ENCODE results near the gene RAPGEF3. TPM values are rescaled to one million over a fixed set of nuclear protein-coding genes. Genes with fewer than 3 reads are reported as not detected.

The RAPGEF3 gene
- total and polyA plus RNA-seq, 2 of the 8 experiments (the other 6 are each of a cell fraction or from before 2014, with no cell fraction given) = 5.0 to 9.4 TPM

DNA sequence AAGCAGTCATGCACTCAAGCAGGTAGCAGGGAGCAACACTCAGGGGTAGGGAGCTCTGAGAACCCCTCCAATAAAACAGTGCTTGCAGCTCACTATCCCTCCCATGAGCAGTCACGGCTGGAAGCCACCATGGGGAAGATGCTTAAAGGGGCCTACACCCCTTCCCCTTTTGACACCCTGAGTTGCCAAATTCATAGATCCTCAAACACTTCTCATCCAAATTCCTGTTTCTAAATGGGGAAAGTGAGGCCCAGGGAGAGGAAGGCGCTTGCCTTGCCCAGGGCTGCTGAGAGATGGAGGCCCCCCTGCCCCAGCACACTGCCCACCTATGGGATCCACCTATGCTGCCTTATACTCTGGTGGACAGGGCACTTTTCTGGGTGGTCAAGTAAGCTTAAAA is 26.2 kb downstream of the RAPGEF3 start (continued):
- TF ChIP-seq, protein P1, sequence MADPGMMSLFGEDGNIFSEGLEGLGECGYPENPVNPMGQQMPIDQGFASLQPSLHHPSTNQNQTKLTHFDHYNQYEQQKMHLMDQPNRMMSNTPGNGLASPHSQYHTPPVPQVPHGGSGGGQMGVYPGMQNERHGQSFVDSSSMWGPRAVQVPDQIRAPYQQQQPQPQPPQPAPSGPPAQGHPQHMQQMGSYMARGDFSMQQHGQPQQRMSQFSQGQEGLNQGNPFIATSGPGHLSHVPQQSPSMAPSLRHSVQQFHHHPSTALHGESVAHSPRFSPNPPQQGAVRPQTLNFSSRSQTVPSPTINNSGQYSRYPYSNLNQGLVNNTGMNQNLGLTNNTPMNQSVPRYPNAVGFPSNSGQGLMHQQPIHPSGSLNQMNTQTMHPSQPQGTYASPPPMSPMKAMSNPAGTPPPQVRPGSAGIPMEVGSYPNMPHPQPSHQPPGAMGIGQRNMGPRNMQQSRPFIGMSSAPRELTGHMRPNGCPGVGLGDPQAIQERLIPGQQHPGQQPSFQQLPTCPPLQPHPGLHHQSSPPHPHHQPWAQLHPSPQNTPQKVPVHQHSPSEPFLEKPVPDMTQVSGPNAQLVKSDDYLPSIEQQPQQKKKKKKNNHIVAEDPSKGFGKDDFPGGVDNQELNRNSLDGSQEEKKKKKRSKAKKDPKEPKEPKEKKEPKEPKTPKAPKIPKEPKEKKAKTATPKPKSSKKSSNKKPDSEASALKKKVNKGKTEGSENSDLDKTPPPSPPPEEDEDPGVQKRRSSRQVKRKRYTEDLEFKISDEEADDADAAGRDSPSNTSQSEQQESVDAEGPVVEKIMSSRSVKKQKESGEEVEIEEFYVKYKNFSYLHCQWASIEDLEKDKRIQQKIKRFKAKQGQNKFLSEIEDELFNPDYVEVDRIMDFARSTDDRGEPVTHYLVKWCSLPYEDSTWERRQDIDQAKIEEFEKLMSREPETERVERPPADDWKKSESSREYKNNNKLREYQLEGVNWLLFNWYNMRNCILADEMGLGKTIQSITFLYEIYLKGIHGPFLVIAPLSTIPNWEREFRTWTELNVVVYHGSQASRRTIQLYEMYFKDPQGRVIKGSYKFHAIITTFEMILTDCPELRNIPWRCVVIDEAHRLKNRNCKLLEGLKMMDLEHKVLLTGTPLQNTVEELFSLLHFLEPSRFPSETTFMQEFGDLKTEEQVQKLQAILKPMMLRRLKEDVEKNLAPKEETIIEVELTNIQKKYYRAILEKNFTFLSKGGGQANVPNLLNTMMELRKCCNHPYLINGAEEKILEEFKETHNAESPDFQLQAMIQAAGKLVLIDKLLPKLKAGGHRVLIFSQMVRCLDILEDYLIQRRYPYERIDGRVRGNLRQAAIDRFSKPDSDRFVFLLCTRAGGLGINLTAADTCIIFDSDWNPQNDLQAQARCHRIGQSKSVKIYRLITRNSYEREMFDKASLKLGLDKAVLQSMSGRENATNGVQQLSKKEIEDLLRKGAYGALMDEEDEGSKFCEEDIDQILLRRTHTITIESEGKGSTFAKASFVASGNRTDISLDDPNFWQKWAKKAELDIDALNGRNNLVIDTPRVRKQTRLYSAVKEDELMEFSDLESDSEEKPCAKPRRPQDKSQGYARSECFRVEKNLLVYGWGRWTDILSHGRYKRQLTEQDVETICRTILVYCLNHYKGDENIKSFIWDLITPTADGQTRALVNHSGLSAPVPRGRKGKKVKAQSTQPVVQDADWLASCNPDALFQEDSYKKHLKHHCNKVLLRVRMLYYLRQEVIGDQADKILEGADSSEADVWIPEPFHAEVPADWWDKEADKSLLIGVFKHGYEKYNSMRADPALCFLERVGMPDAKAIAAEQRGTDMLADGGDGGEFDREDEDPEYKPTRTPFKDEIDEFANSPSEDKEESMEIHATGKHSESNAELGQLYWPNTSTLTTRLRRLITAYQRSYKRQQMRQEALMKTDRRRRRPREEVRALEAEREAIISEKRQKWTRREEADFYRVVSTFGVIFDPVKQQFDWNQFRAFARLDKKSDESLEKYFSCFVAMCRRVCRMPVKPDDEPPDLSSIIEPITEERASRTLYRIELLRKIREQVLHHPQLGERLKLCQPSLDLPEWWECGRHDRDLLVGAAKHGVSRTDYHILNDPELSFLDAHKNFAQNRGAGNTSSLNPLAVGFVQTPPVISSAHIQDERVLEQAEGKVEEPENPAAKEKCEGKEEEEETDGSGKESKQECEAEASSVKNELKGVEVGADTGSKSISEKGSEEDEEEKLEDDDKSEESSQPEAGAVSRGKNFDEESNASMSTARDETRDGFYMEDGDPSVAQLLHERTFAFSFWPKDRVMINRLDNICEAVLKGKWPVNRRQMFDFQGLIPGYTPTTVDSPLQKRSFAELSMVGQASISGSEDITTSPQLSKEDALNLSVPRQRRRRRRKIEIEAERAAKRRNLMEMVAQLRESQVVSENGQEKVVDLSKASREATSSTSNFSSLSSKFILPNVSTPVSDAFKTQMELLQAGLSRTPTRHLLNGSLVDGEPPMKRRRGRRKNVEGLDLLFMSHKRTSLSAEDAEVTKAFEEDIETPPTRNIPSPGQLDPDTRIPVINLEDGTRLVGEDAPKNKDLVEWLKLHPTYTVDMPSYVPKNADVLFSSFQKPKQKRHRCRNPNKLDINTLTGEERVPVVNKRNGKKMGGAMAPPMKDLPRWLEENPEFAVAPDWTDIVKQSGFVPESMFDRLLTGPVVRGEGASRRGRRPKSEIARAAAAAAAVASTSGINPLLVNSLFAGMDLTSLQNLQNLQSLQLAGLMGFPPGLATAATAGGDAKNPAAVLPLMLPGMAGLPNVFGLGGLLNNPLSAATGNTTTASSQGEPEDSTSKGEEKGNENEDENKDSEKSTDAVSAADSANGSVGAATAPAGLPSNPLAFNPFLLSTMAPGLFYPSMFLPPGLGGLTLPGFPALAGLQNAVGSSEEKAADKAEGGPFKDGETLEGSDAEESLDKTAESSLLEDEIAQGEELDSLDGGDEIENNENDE (IDR thresholded peaks at IDR 0.05; ENCODE audit: insufficient replicate concordance, low read length) = no peak
- TF ChIP-seq SP2 (IDR thresholded peaks at IDR 0.05; ENCODE audit: low read length) (no peak), RBBP5 (IDR thresholded peaks at IDR 0.05; ENCODE audit: borderline replicate concordance, low read depth, low read length) (no peak), ASH2L (IDR thresholded peaks at IDR 0.05; ENCODE audit: low read length) (no peak), TAF7 (optimal IDR thresholded peaks at IDR 0.05; ENCODE audit: borderline replicate concordance, low read depth, low read length) (no peak), TCF12 (IDR thresholded peaks at IDR 0.05; ENCODE audit: low read depth, low read length) (no peak), RFX5 (IDR thresholded peaks at IDR 0.05; ENCODE audit: borderline replicate concordance, low read depth, low read length) (no peak)

Measured in H1 (cell line).